ENCODE results near the gene GREM1.
A peak's percentile ranks its signal among the peaks of the same experiment; 100 is the strongest.

GREM1 gene

DNA sequence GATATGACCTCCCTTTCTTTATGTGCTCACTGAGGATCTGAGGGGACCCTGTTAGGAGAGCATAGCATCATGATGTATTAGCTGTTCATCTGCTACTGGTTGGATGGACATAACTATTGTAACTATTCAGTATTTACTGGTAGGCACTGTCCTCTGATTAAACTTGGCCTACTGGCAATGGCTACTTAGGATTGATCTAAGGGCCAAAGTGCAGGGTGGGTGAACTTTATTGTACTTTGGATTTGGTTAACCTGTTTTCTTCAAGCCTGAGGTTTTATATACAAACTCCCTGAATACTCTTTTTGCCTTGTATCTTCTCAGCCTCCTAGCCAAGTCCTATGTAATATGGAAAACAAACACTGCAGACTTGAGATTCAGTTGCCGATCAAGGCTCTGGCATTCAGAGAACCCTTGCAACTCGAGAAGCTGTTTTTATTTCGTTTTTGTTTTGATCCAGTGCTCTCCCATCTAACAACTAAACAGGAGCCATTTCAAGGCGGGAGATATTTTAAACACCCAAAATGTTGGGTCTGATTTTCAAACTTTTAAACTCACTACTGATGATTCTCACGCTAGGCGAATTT is 14.9 kb downstream of the GREM1 start:
- DNase-seq: no peak

DNA sequence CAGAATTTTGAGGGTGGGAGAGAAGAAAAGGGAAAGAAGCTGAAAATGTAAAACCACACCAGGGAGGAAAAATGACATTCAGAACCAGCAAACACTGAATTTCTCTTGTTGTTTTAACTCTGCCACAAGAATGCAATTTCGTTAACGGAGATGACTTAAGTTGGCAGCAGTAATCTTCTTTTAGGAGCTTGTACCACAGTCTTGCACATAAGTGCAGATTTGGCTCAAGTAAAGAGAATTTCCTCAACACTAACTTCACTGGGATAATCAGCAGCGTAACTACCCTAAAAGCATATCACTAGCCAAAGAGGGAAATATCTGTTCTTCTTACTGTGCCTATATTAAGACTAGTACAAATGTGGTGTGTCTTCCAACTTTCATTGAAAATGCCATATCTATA is 15.5 kb downstream of the GREM1 start:
- DNase-seq: no peak

GRCh38 chr15:32735989-32736700 is 18.3 kb downstream of the GREM1 start:
- no peak for DNase-seq

- DNase-seq: no peak
Observed at GRCh38 chr15:32736701-32737061, 18.9 kb downstream of the GREM1 start.

GRCh38 chr15:32737304-32737703 is 19.5 kb downstream of the GREM1 start:
- DNase-seq: no peak

GRCh38 chr15:32738666-32739065 is 20.9 kb downstream of the GREM1 start:
- no peak for DNase-seq

DNA sequence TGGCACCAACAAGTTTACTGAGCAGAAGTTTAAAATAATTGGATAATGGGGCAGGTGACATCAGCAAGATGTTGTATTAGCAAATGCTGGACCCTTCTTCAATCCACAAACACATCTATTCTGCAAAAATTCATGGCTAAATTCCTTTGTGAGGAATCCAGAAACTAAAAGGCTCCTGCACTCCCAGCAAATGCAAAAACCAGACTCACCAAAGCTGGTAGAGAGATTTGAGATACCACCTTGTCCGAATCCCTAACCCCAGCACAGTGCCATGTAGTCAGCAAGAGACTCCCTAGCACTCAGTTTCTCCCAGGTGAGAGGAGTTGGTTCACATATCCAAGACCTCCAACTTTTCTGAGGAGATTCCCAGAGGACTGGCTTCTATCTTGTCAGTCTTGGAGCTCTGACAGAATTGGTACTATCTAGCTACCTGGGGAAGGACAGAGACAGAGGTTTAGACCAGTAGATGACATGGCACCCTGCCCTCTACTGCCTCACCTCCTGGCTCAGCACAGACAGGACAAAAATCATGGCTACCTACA is 21.8 kb downstream of the GREM1 start:
- no peak for DNase-seq

DNA sequence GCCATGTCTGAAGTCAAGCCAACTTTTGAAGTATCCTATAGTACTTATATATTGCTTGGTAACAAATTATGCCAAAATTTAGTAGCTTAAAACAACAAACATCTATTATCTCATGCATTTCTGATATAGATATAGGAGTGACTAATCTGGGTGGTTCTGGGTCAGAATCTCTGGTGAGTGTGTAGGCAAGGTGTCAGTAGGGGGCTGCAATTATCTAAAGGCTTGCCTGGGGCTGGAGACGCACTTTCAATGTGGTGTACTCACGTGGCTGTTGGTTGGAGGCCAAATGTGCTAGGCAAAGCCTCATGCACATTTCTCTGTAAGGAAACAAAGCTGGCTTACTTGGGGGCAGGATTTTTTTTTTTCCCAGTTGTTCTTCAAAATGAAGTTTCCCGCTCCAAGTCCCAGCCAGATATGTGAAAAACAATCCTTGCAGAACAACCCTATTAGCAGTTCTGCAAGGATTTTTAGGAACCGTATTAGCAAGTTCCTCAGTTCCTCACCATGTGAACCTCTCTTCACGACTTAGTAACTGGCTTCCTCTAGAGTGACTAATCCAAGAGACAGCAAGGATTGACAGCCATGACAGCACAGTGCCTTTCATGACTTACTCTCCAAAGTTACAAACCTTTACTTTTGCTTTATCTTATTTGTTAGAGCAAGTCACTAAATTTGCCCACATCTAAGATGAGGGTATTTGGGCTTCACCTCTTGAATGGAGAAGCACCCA is 25.8 kb downstream of the GREM1 start:
- DNase-seq: peak; percentile 27 to 67 (median 56)

DNA sequence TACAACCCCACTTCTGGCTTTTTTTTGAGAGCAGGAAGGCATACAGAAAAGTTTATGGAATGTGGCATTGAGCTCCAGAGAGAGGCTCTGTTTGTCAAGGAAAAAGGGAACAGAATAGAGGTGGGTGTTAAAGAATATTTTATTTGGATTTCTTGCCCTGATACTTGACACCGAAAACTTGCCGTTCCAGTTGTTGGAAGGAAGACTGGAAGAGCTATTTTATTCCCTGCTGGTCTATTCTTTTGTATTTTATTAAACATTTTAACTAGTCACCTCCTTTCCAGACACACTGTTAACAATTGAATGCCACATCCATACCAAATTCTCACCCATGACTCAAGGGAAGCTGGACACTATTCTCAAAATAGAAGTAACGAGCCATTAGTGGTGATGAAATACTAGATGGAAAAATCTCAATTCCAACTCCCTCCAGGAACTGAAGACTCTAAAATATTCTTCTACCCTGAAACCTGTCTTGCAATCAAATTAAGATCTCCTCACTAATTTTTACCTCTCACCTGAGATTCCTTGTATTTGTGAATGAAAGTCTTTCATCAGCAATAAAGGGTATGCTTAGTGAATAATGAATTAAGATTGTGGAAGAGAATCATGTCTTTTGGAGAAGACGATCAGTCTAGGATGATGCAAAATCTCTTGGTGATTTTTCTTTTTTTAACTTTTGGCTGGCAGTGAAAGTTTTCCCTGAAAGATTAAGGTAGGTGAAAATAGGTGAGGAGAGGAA is 28.5 kb downstream of the GREM1 start:
- DNase-seq: no peak

GRCh38 chr15:32747921-32748342 is 30.1 kb downstream of the GREM1 start:
- no peak for DNase-seq

DNA sequence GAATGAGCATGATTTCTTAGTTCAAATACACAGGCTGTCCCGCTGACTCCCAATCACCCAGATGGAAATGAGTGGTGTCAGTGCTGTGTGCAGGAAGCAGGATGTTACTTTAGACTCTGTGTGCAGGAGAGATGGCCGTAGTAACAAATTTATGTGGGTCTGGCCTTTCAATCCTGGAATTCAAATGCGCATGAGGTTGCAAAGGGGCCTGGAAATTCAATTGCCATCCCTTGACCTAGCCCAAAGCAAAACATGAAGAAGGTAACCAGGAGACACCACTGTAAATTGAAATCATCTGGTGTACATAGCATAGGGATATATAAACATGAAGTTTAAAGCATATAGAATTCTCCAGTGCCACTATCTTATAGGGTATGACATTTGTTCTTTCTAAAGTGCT is 33.2 kb downstream of the GREM1 start:
- no peak for DNase-seq

DNA sequence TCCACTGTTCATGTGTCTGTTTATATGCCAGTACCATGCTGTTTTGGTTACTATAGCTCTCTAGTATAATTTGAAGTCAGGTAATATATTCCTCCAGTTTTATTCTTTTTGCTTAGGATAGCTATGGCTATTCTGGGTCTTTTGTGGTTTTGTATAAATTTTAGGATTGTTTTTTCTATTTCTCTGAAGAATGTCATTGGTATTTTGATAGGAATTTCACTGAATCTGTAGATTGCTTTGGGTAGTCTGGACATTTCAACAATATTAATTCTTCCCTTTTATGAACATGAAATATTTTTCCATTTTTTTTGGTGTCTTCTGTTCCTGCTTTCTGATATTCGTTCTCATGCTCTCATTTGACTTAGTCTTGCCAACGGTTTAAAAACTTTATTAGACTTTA is 39.6 kb downstream of the GREM1 start:
- DNase-seq: no peak

GRCh38 chr15:32763295-32763694 is 45.5 kb downstream of the GREM1 start:
- DNase-seq: no peak

DNA sequence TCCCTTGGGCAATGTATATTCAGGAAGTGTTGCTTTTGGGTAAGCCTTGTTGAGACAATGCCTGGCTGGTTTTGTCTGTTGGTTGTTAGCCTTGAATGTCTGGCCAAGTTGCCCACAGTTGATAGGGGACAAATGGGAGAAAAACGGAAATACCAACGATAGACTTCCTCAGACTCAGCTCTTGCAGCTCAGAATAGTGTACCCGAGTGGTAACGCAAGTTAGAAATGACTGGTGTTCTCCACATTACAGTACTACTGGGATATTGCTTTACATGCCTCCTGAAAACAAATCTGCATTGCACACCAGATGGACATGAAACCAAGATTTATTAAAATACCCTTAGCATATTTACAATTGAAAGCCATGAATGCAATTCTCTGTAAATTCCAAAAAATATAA is 47.4 kb downstream of the GREM1 start:
- DNase-seq: no peak

- DNase-seq: no peak
Observed at GRCh38 chr15:32766101-32766500, 48.3 kb downstream of the GREM1 start.

DNA sequence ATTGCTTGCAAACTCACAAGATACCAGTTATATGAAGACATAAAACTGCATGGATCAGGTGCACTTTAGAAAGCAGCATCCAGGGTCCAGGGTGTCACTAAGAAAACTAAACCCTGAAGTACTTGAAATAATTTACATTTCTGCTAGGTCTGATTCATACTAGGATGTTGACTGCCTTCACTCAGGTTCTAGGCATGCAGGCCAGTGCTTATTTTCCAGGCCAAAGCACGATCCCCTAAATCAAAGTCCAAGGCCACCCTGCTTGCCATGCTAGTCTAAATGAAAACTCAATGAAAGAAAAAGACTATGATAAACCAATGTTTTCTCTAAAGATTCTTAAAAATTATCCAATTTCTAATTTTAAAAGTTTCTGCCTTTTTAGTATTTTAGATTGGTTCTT is 49.4 kb downstream of the GREM1 start:
- no peak for DNase-seq

GRCh38 chr15:32774022-32774421 is 56.2 kb downstream of the GREM1 start:
- DNase-seq: no peak

- DNase-seq: no peak
Observed at GRCh38 chr15:32775103-32775502, 57.3 kb downstream of the GREM1 start.

DNA sequence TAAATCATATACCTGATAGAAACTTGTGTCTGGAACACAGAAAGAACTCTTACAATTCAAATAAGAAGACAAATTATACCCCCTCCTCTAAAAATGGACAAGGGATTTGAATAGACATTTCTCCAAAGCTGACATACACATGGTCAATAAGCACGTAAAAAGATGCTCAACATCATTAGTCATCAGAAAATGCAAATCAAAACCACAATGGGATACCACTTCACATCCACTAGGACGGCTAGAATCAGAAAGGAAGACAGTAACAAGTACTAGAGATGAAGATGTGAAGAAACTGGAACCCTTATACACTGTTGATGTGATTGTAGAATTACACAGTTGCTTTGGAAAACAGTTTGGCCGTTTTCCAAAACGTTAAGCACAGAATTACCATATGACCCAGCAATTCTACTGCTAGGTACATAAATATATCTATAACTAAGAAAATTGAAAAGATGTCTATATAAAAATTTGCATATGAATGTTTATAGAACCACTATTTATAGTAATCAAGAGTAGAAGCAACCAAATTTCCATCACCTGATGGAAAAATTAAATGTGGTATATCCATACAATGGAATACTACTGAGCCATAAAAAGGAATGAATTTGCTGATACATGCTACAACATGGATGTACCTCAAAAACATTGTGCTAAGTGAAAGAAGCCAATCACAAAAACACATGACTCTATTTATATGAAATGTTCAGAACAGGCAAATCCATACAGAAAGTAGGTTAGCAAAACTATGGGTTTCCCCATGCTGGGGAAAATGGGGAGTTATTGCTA is 60.8 kb downstream of the GREM1 start:
- no peak for DNase-seq

DNA sequence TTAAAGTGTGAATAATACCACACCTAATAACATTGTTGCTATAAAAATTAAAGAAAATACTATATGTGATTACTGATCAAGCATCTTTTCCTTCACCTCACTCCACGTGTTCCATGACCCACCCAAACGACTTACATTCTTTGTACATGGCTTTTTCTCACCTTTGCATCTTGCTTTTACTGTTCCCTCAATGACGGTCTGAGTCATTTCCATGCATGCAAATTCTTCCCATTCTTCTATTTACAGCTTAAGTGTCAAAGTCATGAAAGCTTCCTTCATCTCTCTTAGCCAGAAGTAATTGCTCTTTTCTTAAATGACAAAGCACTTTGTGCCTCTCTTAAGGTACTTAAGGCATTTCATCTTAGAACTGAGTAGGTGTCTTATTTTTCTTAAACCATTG is 64.0 kb downstream of the GREM1 start:
- DNase-seq: no peak

- DNase-seq: no peak
Observed at GRCh38 chr15:32784581-32784980, 66.8 kb downstream of the GREM1 start.

- no peak for DNase-seq
Observed at GRCh38 chr15:32786906-32787305, 69.1 kb downstream of the GREM1 start.
